ENCODE data around the gene SCUBE1.

Gene SCUBE1

DNA sequence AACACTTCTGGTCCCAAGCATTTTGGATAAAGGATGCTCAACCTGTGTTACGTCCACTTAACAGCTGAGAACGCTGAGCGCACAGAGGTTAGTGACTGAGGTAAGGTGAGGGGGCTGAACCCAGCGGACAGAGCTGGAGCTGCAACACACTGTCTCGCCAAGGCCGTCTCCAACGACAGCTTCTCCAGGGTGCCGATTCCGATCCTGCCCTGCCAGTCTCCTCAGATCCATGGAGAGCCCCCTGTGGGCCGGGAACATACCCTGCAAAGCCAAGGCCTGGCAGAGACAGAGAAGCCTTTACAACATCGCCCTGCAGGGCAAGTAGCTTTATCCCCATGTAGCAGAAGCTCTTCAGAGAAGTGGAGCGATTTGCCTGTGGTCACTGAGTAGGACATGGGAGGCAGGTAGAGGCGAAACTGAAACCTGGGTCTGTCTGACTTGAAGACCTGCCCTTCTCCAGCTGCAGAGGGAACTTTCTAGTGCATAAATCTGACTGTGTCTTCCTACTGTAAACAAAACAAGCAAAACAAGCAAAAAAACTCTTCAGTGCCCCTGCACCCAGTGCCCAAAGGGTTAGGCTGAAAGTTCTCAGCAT is 72.8 kb downstream of the SCUBE1 start:
- DNase-seq (ENCODE audit: low read depth, low spot score): no peak

DNA sequence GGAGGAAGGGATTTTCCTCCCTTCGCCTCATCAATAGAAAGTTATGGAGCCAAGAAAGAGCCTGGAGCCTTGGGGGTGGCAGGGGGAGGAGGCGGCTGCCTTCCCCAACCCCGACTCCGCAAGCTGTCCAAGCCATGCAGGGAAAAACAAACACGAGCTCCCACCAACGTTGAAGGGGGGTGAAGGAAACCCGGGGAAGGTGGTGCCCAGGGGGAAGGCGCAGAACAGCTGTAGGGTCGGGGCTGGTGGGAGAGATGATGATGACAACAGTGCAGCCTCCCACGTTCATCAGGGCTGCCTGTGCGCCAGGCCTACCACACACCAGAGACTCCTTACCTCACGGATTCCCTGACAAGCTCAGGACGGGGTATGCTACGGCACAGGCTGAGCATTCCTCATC is 73.5 kb downstream of the SCUBE1 start:
- H3K4me3 ChIP-seq (ENCODE audit: low read length): no peak overlapping the region
- no peak for DNase-seq (ENCODE audit: low read depth, low spot score)

More for the DNA sequence above, 72.8 kb downstream of the SCUBE1 start:
- H3K4me3 ChIP-seq (ENCODE audit: low read length): no peak overlapping the region

DNA sequence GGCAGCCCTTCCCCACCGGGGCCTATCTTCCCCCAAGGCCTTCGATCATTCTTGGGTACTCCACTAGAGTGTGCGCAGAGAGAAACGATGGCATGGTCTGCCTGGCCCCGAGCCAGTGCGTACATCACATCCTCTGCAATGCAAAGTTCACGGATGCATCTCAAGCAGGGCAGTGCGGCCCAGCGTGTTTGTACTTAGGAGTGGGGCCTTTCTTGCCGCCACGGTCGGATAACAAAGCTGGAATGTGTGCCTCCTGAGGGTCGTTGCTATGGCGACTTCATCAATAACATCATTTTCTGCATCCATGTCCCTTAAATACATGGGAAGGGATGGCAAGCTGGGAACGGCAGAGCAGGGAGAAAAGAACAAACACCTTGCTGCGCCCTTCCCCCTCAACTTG is 73.9 kb downstream of the SCUBE1 start:
- no peak for DNase-seq (ENCODE audit: low read depth, low spot score)
- H3K4me3 ChIP-seq (ENCODE audit: low read length): no peak overlapping the region

DNA sequence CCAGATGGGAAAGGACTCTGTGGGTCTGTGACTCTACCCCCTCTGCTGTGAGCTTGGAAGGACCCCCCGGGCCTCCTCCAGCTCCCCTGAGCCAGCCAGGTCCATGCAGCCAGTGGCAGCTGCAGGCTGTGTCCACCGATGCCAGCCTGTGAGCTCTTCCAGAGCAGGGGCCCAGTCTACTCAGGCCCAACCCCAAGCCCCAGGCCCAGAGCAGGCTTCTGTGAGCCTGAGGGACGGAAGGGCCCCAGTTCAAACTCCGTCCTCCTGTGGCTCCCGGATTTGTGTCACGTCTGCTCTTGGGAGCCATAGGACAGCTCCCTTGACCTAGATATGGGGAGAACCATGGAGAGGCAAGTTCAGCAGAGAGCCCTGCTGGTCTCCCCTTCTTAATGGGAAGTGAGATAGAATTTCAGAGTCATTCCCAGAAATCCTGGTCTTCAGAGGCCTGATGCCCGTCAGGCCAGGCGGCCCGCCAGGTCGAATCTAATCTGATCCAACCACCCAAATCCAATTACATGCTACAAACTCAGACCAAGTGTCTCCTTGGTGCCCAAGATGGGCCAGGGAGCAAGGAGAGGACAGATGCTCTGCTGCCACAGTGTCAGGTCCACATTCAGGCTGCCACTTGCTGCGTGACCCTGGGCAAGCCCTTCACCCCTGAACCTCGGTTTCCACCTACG is 75.1 kb downstream of the SCUBE1 start:
- no peak for DNase-seq (ENCODE audit: low read depth, low spot score)
- H3K4me3 ChIP-seq (ENCODE audit: low read length): no peak overlapping the region

DNA sequence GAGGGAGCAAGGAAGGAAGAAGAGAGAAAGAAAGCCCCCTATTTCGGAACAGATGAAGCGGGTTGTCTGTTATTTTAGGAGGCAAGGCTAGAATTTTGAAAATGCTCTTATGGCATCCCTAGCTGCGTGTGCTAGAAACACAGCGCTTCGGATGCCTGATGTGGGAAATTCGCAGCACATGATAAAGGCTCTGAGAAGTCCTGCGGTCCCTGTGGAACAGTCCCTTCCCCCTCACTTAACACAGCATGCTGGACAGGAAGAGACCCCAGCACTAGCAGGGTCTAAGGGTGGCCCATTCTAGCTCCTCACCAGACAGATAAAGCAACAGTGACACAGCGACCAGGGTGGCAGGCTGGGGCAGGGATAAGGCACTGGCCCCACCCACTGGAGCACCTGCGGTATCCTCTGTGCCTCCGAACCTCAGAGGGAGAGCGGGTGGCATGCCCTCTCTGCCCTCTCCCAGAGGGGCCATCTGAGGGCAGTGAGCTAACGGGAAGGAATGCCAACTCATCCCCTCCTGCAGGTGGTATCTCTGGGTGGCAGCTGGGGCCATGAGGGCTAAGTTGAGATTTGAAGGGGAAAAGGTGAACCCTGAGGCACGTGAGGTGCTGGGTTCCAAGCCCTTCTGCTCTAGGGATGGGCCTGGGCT is 75.7 kb downstream of the SCUBE1 start:
- no peak for DNase-seq (ENCODE audit: low read depth, low spot score)
- H3K4me3 ChIP-seq (ENCODE audit: low read length): no peak overlapping the region

DNA sequence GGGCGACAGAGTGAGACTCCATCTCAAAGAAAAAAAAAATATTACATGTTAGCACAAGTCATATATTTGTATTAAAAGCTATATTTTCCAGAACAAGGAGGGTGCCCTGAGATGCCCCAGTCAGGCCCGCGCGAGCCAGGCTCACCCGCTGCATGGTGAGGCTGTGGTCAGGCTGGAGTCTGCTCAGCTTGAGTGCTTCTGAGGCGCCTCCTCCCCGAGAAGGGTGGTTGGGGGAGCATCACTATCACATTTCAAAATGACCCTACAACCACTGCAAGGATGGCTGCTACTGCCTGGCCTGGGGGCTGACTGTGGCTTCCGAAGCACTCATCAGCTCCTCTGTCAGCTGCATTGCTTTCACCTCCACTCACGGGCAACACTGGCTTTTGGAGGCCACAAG is 77.1 kb downstream of the SCUBE1 start:
- H3K4me3 ChIP-seq (ENCODE audit: low read length): no peak overlapping the region
- DNase-seq (ENCODE audit: low read depth, low spot score): no peak

DNA sequence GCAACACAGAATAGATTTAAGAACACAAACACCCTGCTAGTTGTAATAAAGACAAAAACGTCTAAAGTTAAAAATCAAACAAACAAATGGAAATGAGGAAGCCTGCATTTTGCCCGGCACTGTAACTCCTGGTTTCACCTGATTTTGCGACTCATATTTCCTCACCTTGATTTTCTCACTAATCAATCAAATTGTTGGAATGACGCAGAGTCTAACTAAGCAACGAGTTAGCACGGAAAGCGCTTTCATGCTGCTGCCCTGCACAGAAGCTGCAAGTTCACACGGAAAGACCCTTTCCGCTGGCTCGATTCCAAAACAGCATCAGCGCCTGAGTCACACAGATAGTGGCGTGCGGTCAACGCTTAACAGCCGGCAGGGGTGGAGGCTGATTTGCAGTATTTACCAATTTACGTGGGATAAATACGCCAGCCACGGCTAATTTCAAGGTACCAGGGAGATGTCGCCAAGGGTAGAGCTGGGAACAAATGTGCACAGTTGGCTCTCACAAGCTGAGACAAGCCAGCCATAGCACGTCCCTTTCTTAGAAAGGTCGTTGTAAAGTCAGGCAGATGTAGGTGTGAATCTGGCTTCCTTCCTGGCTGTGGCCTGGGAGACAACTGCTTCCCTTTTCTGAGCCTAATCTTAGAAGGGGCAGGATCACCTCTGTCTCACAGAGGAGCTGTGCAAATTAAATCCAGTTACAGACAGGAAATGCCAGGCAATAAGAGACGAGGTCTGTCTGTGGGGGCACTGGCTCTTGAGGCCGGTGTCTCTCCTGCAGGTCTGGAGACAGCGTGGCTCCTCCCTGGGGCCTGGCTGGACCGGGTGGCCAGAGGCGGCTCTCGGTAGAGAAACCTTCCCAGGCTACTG is 79.3 kb downstream of the SCUBE1 start:
- peak overlapping the region; percentile 53 for H3K4me3 ChIP-seq (ENCODE audit: low read length)
- DNase-seq (ENCODE audit: low read depth, low spot score): peak; percentile 98

DNA sequence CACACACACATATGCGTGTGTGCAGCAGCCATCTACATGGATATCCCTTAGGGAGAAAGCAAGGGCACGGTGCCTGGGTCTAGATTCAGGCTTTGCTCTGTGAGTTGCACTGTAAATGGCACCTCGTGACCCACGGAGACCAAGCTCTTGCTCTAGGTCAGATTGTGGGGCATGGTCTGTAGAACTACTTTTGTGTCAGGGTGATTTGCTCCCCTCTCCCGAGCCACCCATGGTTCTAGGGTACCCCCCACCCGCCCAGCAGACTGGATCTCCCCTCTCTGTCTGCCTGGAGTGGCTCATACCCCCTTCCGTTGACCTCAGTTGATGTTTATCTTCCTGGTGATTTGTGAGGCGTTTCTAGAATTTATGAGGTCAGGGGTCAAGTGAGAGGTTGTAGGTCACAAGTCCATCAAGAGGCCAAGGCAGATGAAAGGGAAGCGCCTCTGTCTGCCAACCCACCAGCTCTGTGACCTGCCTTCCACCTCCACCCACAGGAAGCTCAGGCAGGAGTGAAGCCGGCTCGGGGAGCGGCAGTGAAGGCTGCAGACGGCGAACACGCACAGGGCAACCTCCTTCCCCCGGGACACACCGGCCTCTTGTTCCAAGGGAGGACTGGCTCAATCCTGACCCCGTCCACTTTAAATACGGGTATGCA is 80.1 kb downstream of the SCUBE1 start:
- peak overlapping the region; percentile 53 for H3K4me3 ChIP-seq (ENCODE audit: low read length)
- DNase-seq (ENCODE audit: low read depth, low spot score): peak; percentile 74

DNA sequence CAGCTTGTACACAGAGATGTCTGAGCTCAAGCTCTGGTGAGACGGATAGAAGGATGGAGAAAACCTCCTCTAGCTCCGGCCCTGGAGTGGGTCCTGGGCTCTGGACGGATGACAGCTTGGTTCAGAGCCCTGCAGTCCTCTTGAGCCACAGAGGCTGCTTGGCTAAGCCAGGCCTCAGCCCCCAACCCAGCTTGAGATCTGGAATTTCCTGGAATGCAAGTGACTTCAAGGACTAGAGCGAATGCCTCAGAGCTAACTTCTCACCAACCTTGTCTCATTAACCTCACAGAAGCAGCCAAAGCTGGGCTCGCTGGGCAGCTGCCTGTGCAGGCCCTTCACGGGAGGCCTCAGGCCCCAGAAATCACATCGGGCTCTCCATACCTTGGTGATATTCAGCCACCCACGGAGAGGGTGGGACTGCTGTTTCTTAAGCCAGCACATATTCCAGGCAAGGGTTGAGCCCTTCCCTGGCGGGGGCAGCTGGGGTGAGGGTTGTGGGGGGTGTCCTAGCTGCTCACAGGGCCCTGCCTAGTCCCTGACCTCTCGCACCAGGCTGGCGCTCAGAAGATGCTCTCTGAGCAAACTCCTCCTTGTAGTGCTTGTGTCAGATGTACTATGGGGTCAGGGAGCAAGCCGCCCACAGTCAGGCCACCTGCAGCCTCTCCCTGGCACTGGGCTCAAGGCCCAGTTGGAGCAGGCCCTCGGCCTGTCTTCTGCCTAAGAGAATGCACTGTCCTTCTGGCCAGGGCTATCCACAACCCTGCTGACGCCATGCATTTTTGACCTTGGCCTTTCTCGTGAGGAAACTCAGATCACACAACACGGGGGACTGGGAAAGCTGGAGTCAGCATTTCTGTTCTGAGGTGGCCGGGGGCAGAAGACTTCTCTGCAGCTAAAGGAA is 82.6 kb downstream of the SCUBE1 start:
- DNase-seq (ENCODE audit: low read depth, low spot score): no peak
- no peak overlapping the region for H3K4me3 ChIP-seq (ENCODE audit: low read length)

DNA sequence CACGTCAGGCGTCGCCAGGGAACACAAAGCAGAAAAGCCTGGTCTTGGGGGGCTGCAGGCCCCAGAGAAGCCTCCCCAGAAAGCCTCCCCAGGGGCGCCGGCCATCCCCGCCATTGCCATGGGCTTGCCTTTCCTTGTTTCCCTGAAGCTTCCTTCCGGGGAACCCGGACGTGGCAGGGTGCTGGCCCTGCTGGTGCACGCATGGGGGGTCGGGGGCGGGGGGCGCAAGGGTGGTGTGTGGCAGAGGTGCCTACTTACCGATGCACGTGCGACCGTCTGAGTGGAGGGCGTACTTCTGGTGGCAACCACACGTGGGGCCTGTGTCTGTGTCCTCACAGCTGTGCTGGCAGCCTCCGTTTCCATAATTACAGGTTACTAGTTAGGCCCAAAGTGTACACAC is 85.2 kb downstream of the SCUBE1 start:
- H3K4me3 ChIP-seq (ENCODE audit: low read length): no peak overlapping the region
- no peak for DNase-seq (ENCODE audit: low read depth, low spot score)

DNA sequence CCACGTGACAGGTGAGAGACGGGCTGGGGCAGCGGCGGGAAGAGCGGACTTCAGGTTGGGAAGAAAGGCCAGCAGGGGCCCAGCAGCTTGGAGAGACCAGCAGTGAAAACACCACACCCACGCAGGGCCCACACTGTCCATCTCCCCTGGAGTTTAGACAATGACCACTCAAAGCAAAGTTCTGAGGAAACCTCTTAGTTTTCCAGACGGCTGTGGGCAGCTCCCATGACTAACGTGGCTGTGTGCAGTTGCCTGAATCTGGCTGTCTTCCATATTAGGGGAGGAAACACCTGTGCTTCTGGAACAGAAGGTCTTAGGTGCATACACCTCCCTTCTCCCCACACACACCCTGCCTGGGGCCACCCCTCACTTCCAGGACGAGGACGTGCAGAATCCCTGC is 85.6 kb downstream of the SCUBE1 start:
- peak; percentile 46 for DNase-seq (ENCODE audit: low read depth, low spot score)
- no peak overlapping the region; the same call in 1 of the 2 replicates for H3K4me3 ChIP-seq (ENCODE audit: low read length)

DNA sequence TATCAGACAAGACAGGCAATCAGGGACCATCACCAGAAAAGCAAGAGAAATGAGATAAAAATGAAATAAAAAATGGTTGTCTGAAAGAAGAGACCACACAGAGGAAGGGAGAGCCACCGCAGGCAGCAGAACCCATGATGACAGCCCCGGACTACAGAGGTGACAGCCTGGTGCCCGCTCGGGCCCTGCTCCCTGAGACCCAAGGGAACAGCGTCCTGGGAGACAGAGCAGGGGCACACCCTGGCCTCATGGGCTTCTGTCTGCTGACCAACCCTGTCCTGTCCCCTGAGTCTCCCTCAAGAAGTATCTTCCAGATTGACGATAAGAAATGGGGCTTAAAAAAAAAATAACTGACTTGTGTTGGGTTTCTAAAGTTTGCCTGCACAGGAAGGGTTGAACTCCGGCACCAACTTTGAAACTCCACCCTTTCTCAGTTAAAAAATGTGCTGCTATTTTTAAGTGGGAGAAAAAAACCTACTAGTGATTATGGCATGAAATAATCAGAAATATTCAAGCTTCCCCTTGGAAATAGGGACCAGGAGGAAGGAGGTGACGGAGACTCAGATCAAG is 86.1 kb downstream of the SCUBE1 start:
- no peak overlapping the region for H3K4me3 ChIP-seq (ENCODE audit: low read length)
- DNase-seq (ENCODE audit: low read depth, low spot score): no peak

DNA sequence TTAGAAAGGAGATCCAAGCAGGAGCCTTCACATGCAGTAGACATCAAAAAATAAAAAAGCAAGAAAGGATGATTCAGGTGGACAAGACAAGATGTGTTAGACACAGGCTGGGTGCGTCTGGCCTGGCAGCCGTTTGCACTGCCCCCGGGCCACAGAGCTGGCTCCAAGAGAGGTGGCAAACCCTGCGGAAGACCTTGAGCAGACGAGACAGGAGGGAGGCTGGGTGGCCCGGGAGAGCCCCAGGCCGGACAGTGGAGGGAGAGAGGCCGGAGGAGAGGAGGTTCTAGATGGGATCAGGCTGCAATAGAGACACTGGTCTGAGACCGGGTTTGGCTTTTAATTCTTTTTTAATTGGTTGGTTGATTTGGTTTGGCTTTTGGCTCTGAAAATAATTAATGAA is 86.6 kb downstream of the SCUBE1 start:
- no peak for DNase-seq (ENCODE audit: low read depth, low spot score)
- no peak overlapping the region for H3K4me3 ChIP-seq (ENCODE audit: low read length)

DNA sequence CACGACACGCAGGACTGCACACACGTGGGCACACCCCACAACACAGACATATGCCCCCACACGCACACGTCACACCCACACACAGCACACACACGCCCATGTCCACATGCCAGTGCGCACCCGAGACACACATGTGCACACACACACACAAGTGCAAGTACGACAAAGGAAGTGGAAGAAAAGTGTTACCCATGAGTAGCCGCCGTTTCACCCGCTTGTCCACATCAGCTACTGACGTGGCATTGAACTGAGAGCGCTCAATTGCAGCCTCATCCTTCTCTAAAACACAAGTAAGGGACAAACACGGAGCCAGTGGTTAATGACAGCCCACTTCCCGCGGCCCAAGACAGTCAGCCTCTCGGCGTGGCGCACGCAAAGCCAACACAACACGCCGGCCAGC is 87.9 kb downstream of the SCUBE1 start:
- H3K4me3 ChIP-seq (ENCODE audit: low read length): no peak overlapping the region
- no peak for DNase-seq (ENCODE audit: low read depth, low spot score)

DNA sequence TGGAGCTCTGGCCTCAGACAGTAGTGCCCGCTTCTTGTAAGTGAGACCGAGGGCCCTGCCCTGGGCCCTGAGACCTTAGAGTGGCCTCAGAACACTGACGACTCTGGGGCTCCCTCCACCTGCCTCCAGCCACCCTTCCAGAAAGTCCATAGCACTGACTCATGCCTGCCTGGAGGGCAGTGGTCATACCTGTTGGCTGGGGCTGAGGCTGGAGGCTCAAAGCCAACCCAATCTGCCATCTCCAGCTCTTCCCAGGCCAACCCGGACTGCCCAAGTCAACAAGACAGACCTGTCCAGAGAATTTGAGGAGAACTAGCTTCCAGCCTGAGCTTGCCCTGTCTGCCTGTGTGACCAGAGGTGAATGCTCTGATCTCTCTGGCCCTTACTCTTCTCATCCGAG is 89.3 kb downstream of the SCUBE1 start:
- H3K4me3 ChIP-seq (ENCODE audit: low read length): no peak overlapping the region
- DNase-seq (ENCODE audit: low read depth, low spot score): no peak

DNA sequence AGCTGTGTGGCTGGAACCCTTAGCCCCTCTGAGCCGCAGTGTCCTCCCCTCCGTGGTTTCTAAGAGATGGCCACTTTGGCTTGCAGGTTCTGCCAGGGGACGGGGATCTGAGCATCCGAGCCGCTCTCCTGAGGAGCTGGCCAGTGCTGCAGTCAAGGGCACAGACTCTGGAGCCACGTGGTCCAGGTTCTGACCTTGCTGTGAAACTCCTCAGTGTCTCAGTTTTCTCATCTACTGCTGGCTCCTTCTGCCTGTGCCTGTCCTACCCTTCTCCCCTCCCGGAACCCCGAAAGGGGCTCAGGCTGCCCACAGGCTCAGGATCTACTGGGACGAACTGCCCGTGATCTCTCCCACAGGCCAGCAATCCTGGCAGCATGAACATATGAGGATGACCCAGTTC is 90.9 kb downstream of the SCUBE1 start:
- H3K4me3 ChIP-seq (ENCODE audit: low read length): no peak overlapping the region

DNA sequence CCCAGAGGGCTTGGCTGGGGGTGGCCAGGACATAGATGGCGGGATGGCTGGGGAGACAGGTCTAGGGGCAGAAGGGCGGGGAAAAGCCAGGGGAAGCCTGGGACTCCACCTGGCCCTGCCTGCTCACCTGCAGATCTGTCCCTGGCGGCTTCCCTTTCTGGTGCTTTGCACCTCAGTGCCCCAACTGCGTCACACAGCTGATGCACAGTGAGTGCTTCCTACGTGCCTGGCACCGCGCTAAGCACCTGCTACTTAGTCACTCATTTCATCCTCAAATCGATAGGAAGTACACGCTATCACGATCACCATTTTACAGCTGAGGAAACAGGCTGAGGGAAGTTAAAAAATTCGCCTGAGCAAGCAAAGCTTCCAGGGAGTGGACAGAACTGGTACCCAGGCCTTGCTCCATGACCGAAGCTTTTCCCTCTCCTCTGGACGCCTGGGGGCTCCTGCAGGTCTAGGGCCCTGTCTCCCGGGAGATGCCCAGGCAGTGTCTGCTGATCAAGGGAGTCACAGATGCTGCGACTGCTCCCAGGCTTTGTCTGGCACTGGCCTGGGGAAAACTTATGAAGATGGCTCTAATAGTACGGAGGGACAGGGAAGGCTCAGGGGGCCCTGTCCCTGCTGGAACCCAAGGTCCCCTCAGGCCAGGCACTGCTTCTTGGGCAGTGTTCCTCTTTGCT is 93.2 kb downstream of the SCUBE1 start:
- DNase-seq (ENCODE audit: low read depth, low spot score): no peak
- H3K4me3 ChIP-seq (ENCODE audit: low read length): no peak overlapping the region

More for the DNA sequence above, 90.9 kb downstream of the SCUBE1 start:
- DNase-seq (ENCODE audit: low read depth, low spot score): no peak

Data from Jurkat, Clone E6-1 (cell line).